GM12873 (cell line): Measurements from ENCODE around the gene TBC1D1.

Experiments used
- CTCF ChIP-seq: IDR thresholded peaks from 2 replicates; pipeline ENCODE4 v1.5.1; 2012; ENCODE audit warnings: low read depth, mild to moderate bottlenecking, moderate library complexity, low read length, control low read depth; ENCODE audit not compliant: insufficient read depth; ENCODE audit errors: missing control alignments

The TBC1D1 gene

GRCh38 chr4:37890801-37891259 lies at the start of gene TBC1D1:
Gene TBC1D1, plus strand, starts transcription at chr4:37891084. Its CDS starts 11,012 bp downstream, at chr4:37902096.
- TF ChIP-seq CTCF: no peak

GRCh38 chr4:37844204-37844603 lies 46.7 kb upstream of the TBC1D1 start:
- TF ChIP-seq CTCF: no peak

GRCh38 chr4:37845201-37845600 lies 45.7 kb upstream of the TBC1D1 start:
- TF ChIP-seq CTCF: no peak

- TF ChIP-seq CTCF: no peak
Observed at GRCh38 chr4:37847311-37847884, 43.5 kb upstream of the TBC1D1 start.

- no peak for TF ChIP-seq CTCF
Observed at GRCh38 chr4:37852376-37852775, 38.5 kb upstream of the TBC1D1 start.

GRCh38 chr4:37858112-37858511 lies 32.8 kb upstream of the TBC1D1 start:
- no peak for TF ChIP-seq CTCF

GRCh38 chr4:37858872-37859271 lies 32.0 kb upstream of the TBC1D1 start:
- no peak for TF ChIP-seq CTCF
